ENCODE measurements around the gene GPC6.

- TF ChIP-seq CTCF (IDR thresholded peaks at IDR 0.05; ENCODE audit: poor library complexity, severe bottlenecking) (no peak), EP300 (conservative IDR thresholded peaks at IDR 0.05; ENCODE audit: poor library complexity, severe bottlenecking) (no peak), REST (IDR thresholded peaks at IDR 0.05; ENCODE audit: borderline replicate concordance) (no peak), POLR2AphosphoS5 (IDR thresholded peaks at IDR 0.05) (no peak), MXI1 (conservative IDR thresholded peaks at IDR 0.05; ENCODE audit: poor library complexity, severe bottlenecking) (no peak)
Observed at GRCh38 chr13:94268661-94269060, 1042.1 kb downstream of the GPC6 start.

All from neural cell (in vitro differentiated cells).